Inflammatory macrophage (primary cell): ENCODE data around the gene SDR9C7.
"Not testable (repeated sequence)": the region's sequence is repeated elsewhere in the genome, so short reads cannot be mapped to it uniquely, and the experiment has no call there.

Experiments used
- DNase-seq, 2 donors: peaks; one replicate each; pipeline ENCODE4 v3.0.0-alpha.2; 2020 to 2022

Gene SDR9C7

GRCh38 chr12:56951582-56952339 is 17.6 kb upstream of the SDR9C7 start:
- no peak for DNase-seq

GRCh38 chr12:56948881-56949280 is 14.7 kb upstream of the SDR9C7 start:
- no peak for DNase-seq

DNA sequence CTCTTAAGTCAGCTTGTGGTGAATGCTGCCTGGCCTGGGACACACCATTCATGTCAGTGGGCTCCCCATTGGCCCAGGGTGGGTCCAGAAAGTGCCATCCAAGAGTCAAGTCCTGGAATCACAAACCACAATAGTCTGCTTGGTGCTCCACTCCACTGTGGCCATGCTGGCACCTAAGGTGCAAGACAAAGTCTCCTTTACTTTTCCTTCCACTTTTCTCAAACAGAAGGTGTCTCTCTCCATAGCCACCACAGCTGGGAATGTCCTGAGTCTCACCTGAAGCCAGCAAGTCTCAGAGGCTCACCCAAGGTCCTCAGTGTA is 14.2 kb upstream of the SDR9C7 start:
- DNase-seq: no peak

- DNase-seq: peak in 1 of 2 donors; percentile 42
These were observed 13.6 kb upstream of the SDR9C7 start for GRCh38 chr12:56947633-56948456.

GRCh38 chr12:56943878-56944277 is 9.7 kb upstream of the SDR9C7 start:
- DNase-seq: no peak

- not testable (repeated sequence) for DNase-seq
These were observed 9.2 kb upstream of the SDR9C7 start for GRCh38 chr12:56943374-56943773.

GRCh38 chr12:56941299-56942017 is 7.2 kb upstream of the SDR9C7 start:
- DNase-seq: peak; percentile 65 to 82

- DNase-seq: not testable (repeated sequence)
These were observed 6.7 kb upstream of the SDR9C7 start for GRCh38 chr12:56940942-56941298.

DNA sequence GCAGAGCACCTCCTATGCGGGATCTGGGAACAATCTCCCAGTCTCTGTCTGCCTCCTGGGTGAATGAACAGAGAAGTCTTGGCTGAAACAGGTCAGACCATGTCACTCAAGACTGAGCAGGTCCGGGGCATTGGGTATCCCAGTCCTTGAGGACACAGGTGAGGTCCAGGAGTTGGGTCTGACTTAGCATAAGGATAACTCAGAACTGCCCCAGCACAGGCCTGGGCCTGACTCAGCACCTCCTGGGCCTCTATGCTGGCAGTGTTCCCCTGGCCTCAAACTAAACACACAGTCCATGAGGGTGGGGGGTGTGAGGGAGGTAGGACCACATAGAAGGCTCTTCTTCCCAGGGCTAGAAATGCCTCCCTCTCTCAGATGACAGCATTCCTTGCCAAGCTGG is 1.5 kb upstream of the SDR9C7 start:
- DNase-seq: no peak

GRCh38 chr12:56935157-56935556 is 949 bp upstream of the SDR9C7 start:
- DNase-seq: no peak

GRCh38 chr12:56932867-56933266 is 1.3 kb downstream of the SDR9C7 start:
- DNase-seq: peak; percentile 85 to 91

GRCh38 chr12:56932146-56932545 is 2.1 kb downstream of the SDR9C7 start:
- no peak for DNase-seq

DNA sequence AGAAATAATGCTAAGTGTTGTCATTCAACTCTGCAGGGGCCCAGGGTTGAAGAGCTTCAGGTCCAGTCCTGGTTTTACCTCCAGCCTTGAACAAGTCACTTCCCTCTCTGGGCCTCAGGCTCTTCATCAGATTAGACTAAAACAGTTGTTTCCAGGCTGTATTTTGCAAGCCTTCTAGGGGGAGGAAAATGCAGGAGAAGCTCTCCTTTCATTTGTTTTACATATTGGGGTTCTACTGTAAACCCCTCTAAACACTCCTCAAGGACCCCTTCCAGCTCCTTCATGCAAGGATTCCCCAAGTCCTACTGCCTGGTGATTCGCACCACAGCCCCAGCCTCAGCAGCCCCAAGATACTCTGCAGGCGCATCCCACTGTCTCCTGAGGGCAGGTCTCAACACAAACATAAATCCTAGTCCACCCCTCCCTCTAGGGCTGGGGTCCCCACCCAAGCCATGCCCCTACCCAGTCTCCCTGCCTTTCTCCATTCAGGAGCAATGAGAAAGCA is 2.7 kb downstream of the SDR9C7 start:
- DNase-seq: peak; percentile 79 to 85

GRCh38 chr12:56930241-56930640 is 4.0 kb downstream of the SDR9C7 start:
- no peak for DNase-seq

DNA sequence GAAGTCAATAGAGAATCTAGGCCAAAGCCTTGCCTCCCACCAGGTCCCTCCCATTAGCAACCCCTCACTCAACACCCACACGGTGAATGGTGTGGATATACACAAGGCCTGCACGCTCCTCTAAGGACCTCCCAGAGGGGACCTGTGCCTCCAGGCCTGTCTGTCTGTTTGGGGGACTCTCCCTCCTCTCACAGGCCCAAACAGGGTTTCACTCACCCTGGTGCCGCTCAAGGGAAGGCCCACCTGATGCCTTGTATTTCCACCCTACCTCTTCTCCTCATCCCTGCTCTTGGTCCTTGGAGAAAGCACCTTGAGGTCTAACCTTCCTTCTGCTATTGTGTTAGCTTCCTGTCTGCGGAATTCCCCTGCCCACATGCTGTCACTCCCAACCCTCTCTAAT is 4.4 kb downstream of the SDR9C7 start:
- no peak for DNase-seq

- peak; percentile 18 to 40 for DNase-seq
These were observed 5.9 kb downstream of the SDR9C7 start for GRCh38 chr12:56928262-56928661.

- no peak for DNase-seq
These were observed 6.9 kb downstream of the SDR9C7 start for GRCh38 chr12:56927281-56927680.

GRCh38 chr12:56922031-56922430 is 12.2 kb downstream of the SDR9C7 start:
- peak; percentile 75 to 78 for DNase-seq

- DNase-seq: no peak
These were observed 12.9 kb downstream of the SDR9C7 start for GRCh38 chr12:56921346-56921745.

DNA sequence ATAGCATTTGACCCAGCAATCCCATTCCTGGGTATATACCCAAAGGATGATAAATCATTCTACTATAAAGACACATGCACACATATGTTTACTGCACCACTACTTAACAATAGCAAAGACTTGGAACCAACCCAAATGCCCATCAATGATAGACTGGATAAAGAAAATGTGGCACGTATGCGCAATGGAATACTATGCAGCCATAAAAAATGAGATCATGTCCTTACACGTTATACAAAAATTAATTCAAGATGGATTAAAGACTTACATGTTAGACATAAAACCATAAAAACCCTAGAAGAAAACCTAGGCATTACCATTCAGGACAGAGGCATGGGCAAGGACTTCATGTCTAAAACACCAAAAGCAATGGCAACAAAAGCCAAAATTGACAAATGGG is 16.1 kb downstream of the SDR9C7 start:
- not testable (repeated sequence) for DNase-seq

DNA sequence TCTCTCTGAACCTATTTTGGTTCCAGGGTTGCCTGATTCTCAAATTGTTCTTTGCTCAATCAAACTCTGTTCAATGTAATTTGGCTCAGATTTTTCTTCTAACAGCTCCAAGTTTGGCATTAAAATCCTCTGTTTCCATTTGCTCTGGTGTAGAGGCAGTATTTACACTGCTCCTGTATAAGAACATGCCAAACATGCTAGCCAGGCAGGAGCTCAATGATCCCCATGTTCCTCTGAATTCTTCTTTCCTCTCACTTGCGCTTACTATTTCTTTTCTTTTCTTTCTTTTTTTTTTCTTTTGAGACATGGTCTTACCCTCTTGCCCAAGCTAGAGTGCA is 17.2 kb downstream of the SDR9C7 start:
- DNase-seq: no peak

DNA sequence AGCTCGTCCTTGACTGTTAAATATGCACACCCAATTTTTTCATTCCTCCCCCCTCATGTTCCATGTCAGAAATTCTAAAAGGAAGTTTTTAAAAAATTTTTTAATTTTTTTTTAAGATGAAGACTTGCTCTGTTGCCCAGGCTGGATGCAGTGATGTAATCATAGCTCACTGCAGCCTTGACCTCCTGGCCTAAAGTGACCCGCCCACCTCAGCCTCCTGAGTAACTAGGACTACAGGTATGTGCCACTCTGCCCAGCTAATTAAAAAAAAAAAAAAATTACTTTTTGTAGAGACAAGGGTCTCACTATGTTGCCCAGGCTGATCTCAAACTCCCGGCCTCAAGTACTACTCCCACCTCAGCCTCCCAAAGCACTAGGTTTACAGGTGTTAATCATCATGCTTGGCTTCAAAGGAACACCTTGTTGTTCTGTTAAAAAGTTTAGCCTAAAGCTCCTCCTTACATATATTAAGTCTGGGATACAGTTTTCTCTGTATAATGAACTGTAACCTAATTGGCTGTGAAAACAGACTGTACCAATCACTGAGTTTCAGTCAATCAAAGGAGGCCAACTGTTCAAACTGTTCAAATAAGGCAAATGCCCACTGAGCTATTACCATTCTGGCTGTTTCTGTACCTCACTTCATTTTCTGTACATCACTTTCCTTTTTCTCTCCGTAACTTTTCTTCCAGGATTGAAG is 17.8 kb downstream of the SDR9C7 start:
- no peak for DNase-seq

- DNase-seq: no peak
These were observed 19.5 kb downstream of the SDR9C7 start for GRCh38 chr12:56914724-56915123.
